Islet precursor cell (in vitro differentiated cells): ENCODE results near the gene PLEKHH3.

Experiments
- DNase-seq: peaks from one replicate; pipeline ENCODE4 v3.0.0-alpha.2; 2018

Gene PLEKHH3

GRCh38 chr17:42676424-42677011 is at the start of gene PLEKHH3:
Gene PLEKHH3, minus strand, starts transcription at chr17:42676994. Its CDS starts 431 bp downstream, at chr17:42676563.
- no peak for DNase-seq

- DNase-seq: no peak
Measured at GRCh38 chr17:42725143-42725542, 48.3 kb upstream of the PLEKHH3 start.

GRCh38 chr17:42723636-42724035 is 46.8 kb upstream of the PLEKHH3 start:
- no peak for DNase-seq

- no peak for DNase-seq
Measured at GRCh38 chr17:42720996-42721583, 44.3 kb upstream of the PLEKHH3 start.

- no peak for DNase-seq
Measured at GRCh38 chr17:42709561-42709960, 32.8 kb upstream of the PLEKHH3 start.

- DNase-seq: no peak
Measured at GRCh38 chr17:42708588-42708987, 31.8 kb upstream of the PLEKHH3 start.

GRCh38 chr17:42706732-42707131 is 29.9 kb upstream of the PLEKHH3 start:
- DNase-seq: no peak

GRCh38 chr17:42704837-42705494 is 28.2 kb upstream of the PLEKHH3 start:
- no peak for DNase-seq

GRCh38 chr17:42704490-42704836 is 27.7 kb upstream of the PLEKHH3 start:
- no peak for DNase-seq

- DNase-seq: no peak
Measured at GRCh38 chr17:42702446-42702845, 25.7 kb upstream of the PLEKHH3 start.

- DNase-seq: no peak
Measured at GRCh38 chr17:42700586-42701289, 23.9 kb upstream of the PLEKHH3 start.

GRCh38 chr17:42699415-42699740 is 22.6 kb upstream of the PLEKHH3 start:
- DNase-seq: no peak

- no peak for DNase-seq
Measured at GRCh38 chr17:42698736-42699414, 22.1 kb upstream of the PLEKHH3 start.

- peak; percentile 54 for DNase-seq
Measured at GRCh38 chr17:42697108-42697811, 20.5 kb upstream of the PLEKHH3 start.

GRCh38 chr17:42695500-42695899 is 18.7 kb upstream of the PLEKHH3 start:
- no peak for DNase-seq

- DNase-seq: no peak
Measured at GRCh38 chr17:42694524-42694923, 17.7 kb upstream of the PLEKHH3 start.

- DNase-seq: no peak
Measured at GRCh38 chr17:42692489-42692888, 15.7 kb upstream of the PLEKHH3 start.

GRCh38 chr17:42691021-42691545 is 14.3 kb upstream of the PLEKHH3 start:
- no peak for DNase-seq

- DNase-seq: no peak
Measured at GRCh38 chr17:42690596-42690995, 13.8 kb upstream of the PLEKHH3 start.

- no peak for DNase-seq
Measured at GRCh38 chr17:42687707-42688320, 11.0 kb upstream of the PLEKHH3 start.

- DNase-seq: peak; percentile 86
Measured at GRCh38 chr17:42686520-42687128, 9.8 kb upstream of the PLEKHH3 start.

GRCh38 chr17:42685831-42686230 is 9.0 kb upstream of the PLEKHH3 start:
- DNase-seq: no peak
